Activated T-cell treated with anti-CD3 and anti-CD28 coated beads, Interleukin-2, amount 50 U/mL, for 72 hours (primary cell): ENCODE results near the gene GRID1. TPM values are rescaled to one million over a fixed set of nuclear protein-coding genes. Genes with fewer than 3 reads are reported as not detected.

Source experiments
- ATAC-seq, 2 donors: fragments of 150-1000 bp; cut with Tn5 transposase; replicated peaks in 1 of 2; 2 replicates each; pipeline ENCODE4 v1.10.0; 2021; ENCODE audit warnings: moderate library complexity in 2 of 2, mild to moderate bottlenecking in 1 of 2
- DNase-seq, 2 donors: peaks; one replicate each; pipeline ENCODE4 v3.0.0; 2021 to 2022; ENCODE audit warnings: mixed read lengths in 1 of 2
- H3K27ac Mint-ChIP-seq: one replicate; pipeline ENCODE4 v1.8.0; 2022; ENCODE audit warnings: mild to moderate bottlenecking, moderate library complexity, mixed read lengths
- H3K27me3 Mint-ChIP-seq: one replicate; pipeline ENCODE4 v1.8.0; 2022; ENCODE audit warnings: low read depth, mixed read lengths
- H3K36me3 Mint-ChIP-seq, 2 donors: one replicate each; pipeline ENCODE4 v1.8.0; 2022; ENCODE audit warnings: mixed read lengths in 2 of 2, mild to moderate bottlenecking in 1 of 2; ENCODE audit not compliant: insufficient read depth in 2 of 2
- H3K4me1 Mint-ChIP-seq: one replicate; pipeline ENCODE4 v1.8.0; 2022; ENCODE audit warnings: low read depth, mixed read lengths
- H3K4me3 Mint-ChIP-seq, 2 donors: one replicate each; pipeline ENCODE4 v1.8.0; 2022; ENCODE audit warnings: mild to moderate bottlenecking in 2 of 2, mixed read lengths in 2 of 2, moderate library complexity in 2 of 2
- H3K9me3 Mint-ChIP-seq, 2 donors: one replicate each; pipeline ENCODE4 v1.8.0; 2022; ENCODE audit warnings: mixed read lengths in 2 of 2
- total RNA-seq, 2 donors: library from RNA; stranded (reverse); gene quantifications; one replicate each; pipeline ENCODE4 v1.2.3, GENCODE V29; 2022

GRID1 gene
- total RNA-seq, 2 donors from 2014 or later, result not detected

DNA sequence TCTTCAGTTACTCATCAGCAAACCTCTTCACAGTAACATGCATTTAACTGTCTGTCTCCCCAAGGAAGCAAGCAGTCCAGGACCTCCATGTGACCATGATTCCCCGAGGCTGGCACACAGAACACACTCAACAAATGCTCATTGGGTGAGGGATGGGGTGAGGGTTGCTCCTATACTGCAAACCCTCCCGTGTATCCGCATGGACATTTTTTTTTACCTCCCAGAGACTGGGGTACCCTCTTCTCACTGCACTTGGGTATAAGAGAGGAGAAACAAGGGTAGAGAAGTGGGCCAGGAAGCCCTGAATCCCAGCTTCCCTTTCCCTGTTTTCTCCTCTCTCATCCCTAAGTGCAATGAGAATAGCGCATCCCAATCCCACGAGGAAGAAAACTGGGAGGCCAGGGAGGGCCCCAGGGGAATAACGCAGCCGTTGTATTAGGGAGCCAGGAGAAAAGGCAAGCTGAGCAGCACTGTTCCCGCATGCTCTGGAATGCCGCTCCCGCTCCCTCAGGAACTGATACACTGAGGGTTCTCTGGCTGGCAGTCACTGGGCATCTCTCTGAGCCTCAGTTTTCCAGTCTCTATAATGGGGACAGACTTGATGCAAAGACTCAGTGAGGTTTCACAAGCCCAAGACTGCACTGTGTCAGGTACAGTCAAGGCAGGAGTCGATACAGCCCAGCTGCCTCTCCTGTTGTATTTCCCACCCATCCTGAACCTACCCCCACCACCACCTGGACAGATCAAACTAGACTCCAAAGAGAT, 134.6 kb downstream of the GRID1 start:
- Mint-ChIP-seq H3K9me3 (no peaks in the 10 kb centered on the region), H3K27me3 (peaks cover 8% of the 10 kb centered on the region), H3K4me3 (no peak overlapping the region), H3K4me1 (no peaks in the 10 kb centered on the region), H3K27ac (no peak overlapping the region), H3K36me3 (no peaks in the 10 kb centered on the region)
- DNase-seq (no peak), ATAC-seq (no peak)

DNA sequence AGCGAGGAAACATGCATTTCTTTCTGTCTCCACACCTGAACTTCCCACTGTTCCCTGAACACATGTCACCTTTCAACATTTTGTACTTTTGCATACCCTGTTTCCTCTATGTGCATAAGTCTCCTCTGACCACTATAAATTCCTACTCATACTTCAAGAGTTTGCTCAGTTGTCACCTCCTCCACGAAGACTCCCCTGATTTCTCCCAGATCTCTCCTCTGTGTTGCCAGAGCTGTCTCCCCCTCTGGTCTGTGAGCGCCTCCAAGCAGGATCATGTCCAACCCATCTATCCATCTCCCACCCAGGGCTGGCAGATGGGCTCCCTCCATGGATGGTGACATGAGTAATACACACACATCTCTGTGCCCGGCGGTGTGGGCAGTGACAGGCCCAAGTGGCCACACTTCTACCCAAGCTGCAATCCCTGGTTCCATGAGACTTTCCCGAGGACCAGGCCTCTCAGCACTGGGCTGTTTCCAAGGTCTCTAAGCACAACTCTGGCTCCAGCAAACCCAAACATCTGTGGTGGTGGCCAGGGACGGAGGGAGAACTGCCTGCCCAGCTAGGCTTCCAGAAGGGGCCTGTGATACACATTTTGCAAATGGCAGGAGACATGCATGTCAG, 135.9 kb downstream of the GRID1 start:
- ATAC-seq, result no peak
- Mint-ChIP-seq H3K4me3 (no peak overlapping the region), H3K27ac (no peak overlapping the region), H3K4me1 (no peaks in the 10 kb centered on the region), H3K9me3 (no peaks in the 10 kb centered on the region), H3K36me3 (no peaks in the 10 kb centered on the region), H3K27me3 (peaks cover 7% of the 10 kb centered on the region)
- DNase-seq, result no peak

DNA sequence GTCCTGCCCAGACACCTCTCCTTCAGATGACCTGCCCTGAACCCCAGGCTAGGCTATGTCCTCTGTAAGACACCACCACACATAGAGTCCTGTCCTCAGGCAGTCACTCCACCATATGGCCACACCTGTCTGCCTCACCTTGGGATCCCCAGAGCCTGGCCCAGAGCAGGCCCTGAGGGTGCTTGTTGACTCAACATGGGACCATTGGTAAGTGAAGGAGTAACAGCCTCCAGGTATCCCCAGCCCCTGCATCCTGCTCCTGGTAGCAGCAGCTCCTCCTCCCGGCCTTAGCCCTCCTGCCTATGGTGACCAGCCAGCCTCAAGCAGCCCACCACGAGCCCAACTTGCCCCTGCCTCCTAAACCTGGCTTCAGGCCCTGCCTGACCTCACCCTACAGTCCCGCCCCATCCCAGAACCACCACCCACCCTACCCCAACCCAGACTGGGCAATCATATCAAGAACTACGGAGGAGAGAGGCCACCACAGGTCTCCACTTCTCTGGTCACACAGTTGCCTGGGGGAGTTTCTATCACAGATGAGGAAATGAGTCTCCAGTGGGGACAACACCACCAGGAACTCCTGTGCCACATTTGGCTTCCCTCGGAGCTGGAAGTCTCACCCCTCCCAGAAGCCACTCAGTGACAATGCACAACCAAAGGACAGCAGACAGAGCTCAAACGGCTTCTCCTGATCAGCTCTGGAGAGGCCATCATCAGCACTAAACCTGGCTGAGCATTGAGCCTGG, 136.6 kb downstream of the GRID1 start:
- Mint-ChIP-seq H3K27ac (no peak overlapping the region), H3K36me3 (no peaks in the 10 kb centered on the region), H3K27me3 (peaks cover under 1% of the 10 kb centered on the region), H3K4me1 (no peaks in the 10 kb centered on the region), H3K9me3 (no peaks in the 10 kb centered on the region), H3K4me3 (no peak overlapping the region)
- ATAC-seq, result no peak
- no peak for DNase-seq

DNA sequence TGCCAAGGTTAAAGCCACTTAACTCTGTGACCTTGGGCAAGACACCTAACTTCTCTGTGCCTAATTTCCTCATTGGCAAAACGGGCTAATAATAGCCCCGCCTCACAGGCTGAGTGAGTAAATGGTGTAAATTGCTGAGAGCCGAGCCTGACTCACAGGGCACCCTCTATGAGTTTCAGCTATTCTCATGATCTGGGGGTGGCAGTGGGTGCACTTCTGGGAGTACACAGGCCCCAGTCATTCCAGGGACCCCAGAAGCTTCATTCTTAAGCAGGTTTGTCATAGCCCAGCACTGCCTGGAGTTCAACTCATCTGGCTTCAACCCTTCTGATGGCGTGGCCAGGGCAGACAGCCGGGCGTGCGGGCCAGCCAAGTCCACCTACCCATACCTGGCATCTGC, 137.2 kb downstream of the GRID1 start:
- Mint-ChIP-seq H3K36me3 (no peaks in the 10 kb centered on the region), H3K27ac (no peak overlapping the region), H3K4me3 (no peak overlapping the region), H3K9me3 (no peaks in the 10 kb centered on the region), H3K4me1 (no peaks in the 10 kb centered on the region), H3K27me3 (no peaks in the 10 kb centered on the region)
- no peak for ATAC-seq
- no peak for DNase-seq

DNA sequence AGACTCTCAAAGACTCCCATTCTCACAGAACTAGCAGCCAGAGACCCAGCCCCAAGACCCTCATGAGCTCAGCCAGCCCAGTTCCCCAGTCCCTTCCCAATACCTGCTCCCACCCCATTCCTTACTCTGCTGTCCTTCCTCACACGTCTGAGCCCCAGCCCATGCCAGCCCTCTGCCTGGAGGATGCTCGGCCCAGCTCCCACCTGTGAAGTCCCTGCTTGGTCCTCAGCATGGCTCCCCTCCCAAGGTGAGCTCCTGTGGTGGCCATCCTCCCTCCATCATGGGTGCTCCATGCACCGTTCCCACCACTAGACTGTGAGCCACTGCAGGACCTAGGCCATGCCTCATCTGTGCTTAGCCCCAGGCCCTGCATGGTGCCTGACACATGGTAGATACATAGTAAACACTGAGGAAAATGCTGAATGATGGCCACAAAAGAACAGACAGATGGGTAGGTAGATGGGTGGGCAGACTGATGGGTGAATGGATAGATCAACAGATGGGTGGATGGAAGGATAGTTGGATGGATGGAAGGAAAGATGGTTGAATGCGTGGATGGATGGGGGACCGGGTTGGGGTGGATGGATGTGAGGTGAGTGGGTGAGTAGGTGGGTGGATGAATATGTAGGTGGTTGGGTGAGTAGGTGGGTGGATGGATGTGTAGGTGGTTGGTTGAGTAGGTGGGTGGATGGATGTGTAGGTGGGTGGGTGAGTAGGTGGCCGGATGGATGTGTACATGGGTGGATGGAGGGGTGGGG, 138.9 kb downstream of the GRID1 start:
- no peak for ATAC-seq
- Mint-ChIP-seq H3K27ac (no peak overlapping the region), H3K9me3 (no peaks in the 10 kb centered on the region), H3K4me1 (no peaks in the 10 kb centered on the region), H3K4me3 (no peak overlapping the region), H3K36me3 (no peaks in the 10 kb centered on the region), H3K27me3 (no peaks in the 10 kb centered on the region)
- no peak for DNase-seq

DNA sequence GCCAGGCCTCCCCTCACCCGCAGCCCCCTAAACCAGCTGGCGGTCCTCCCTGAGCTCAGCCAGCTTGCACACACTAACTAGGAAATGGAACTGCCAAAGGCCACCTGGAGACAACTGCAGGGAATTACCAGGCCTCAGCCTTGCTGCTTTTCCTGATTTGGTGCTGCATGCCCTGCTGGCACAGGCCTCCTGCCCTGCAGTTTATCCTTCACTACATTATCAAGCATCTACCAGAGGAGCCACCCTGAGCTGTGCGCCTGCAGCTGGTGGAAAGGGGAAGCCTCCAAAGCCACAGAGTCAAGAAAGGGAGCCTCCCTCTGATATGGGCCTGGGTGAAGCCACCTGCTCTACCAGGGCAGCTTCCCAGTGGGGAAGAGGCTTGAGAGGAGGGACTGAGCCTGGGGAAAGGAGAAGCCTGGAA, 139.8 kb downstream of the GRID1 start:
- Mint-ChIP-seq H3K36me3 (no peaks in the 10 kb centered on the region), H3K27ac (no peak overlapping the region), H3K4me1 (no peaks in the 10 kb centered on the region), H3K9me3 (no peaks in the 10 kb centered on the region), H3K4me3 (no peak overlapping the region), H3K27me3 (no peaks in the 10 kb centered on the region)
- no peak for ATAC-seq
- no peak for DNase-seq

DNA sequence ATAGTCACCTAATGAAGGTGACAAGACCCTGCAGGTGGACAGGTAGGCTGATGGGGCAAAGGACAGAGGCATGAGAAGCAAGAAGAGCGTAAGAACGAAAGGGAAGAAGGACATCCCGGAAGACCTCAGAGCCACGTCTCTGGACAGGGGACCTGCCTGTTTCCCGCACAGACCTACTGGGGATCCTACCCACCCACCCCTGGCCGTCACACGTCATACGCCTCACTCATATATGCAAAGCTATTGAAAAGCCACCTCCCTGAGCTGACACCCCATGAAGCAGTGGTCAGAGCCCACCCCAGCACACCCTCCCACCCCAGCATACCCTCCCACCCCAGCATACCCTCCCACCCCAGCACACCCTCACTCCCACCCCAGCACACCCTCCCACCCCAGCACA, 140.6 kb downstream of the GRID1 start:
- no peaks in the 10 kb centered on the region for H3K4me1 Mint-ChIP-seq
- no peaks in the 10 kb centered on the region for H3K36me3 Mint-ChIP-seq
- no peaks in the 10 kb centered on the region for H3K27me3 Mint-ChIP-seq
- H3K9me3 Mint-ChIP-seq, result no peaks in the 10 kb centered on the region
- ATAC-seq, result no peak
- no peak overlapping the region for H3K4me3 Mint-ChIP-seq
- H3K27ac Mint-ChIP-seq, result no peak overlapping the region
- DNase-seq, result no peak

DNA sequence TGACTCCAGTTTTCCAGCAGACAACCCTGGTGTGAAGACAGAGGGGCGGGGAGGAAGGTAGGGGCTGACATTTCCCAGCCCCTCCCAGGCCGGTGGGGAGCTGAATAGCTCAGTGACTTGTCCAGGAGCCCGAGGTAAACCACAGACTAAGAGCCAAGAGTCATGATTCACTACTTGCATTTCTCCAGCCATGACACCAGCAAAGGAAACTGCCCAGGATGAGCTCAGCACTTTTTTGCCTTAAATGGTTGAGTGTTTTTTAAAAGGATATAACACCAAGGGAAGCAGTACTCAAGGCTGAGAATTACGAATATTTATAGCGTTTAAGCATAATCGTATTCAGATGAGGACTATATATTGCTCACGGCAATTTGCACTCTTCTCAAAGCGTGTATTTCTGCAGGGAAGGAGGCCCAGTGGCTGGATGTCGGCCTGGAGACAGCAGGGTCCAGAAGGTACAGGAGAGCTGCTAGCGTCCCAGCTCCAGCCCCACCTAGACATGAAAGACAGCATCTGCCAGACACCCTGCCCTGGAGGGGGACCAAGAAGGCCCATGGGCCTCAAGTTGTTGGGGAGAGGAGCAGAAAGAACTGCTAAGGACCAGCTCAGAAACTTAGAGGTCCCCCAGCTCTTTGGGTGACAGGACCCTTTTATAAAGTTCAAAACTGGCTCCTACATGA, 141.4 kb downstream of the GRID1 start:
- Mint-ChIP-seq H3K4me3 (no peak overlapping the region), H3K4me1 (no peaks in the 10 kb centered on the region), H3K27me3 (no peaks in the 10 kb centered on the region), H3K36me3 (no peaks in the 10 kb centered on the region), H3K27ac (no peak overlapping the region), H3K9me3 (no peaks in the 10 kb centered on the region)
- DNase-seq (no peak), ATAC-seq (no peak)

DNA sequence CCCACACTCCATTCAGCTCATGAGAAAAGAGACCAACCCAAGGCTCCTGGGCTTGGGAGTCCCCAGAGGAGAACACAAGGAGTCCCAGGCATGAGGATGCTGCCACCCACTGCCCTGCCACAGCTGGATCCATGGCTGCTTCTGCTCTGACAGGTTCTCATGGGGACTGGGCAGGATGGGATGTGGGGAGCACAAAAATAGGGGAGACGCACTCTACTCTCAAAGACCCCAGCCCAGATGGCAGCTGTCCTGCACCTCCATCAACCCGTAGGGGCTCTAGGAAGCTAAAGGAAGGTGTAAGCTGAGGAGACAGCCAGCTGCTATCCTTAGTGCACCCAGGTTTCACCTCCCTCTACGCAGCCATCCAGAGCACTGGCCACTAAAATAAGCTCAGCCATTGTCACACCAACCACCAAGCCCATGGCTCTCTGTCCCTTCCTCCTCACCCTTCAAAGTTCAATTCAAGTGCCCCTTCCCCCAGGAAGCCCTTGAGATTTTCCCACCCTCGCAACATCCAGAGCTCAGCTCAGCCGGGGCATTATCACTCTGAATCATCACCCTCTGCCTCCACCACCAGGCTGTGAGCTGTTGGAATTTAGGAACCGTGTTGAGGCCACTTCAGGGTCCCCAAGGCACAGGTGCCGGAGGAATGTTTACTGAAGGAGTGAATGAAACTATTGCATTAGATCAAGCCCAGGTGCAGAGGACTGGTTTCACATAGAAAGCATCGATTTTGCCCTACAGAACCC, 142.1 kb downstream of the GRID1 start:
- H3K27me3 Mint-ChIP-seq, result no peaks in the 10 kb centered on the region
- ATAC-seq (no peak), DNase-seq (no peak)
- no peaks in the 10 kb centered on the region for H3K9me3 Mint-ChIP-seq
- no peaks in the 10 kb centered on the region for H3K36me3 Mint-ChIP-seq
- no peak overlapping the region for H3K27ac Mint-ChIP-seq
- H3K4me1 Mint-ChIP-seq, result no peaks in the 10 kb centered on the region
- no peak overlapping the region for H3K4me3 Mint-ChIP-seq

DNA sequence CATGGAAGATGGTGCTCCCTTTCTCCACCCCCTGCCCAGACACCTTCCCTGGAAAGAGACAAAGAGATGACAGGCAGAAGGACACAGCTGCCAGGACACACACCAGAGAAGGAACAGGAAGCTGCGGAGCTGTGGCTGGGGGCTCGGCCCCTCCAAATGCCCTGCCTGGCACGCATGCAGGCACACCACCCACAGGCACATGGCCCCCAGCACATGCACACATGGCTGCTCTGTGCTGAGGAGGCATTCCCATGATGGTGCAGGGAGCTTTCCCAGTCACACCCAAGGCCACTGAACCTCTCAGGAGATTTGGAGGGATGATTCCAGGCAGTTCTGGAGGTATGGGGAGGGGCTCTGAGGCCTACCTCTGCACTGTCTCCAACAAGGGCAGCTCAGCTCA, 143.3 kb downstream of the GRID1 start:
- Mint-ChIP-seq H3K27me3 (no peaks in the 10 kb centered on the region), H3K9me3 (no peaks in the 10 kb centered on the region), H3K36me3 (no peaks in the 10 kb centered on the region), H3K27ac (no peak overlapping the region), H3K4me3 (no peak overlapping the region), H3K4me1 (no peaks in the 10 kb centered on the region)
- DNase-seq (no peak), ATAC-seq (no peak)

DNA sequence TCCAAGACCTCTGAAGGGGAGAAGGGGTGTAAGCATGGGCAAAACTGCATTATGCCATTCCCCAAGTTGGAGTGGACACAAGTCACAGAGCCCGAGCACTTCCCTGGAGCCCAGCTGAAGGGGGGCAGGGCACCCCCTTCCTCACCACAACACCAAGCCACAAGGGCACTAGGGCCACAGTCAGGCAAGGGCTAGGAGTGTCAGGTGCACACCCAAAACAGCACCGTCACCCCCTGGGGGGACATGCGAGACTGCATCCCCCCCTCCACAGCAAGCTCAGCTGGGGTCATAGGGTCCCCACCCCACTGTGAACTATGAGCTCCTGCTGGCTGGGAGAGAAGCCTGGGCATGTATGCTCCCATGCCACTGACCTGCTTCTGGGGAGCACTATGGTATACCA, 143.9 kb downstream of the GRID1 start:
- Mint-ChIP-seq H3K27me3 (no peaks in the 10 kb centered on the region), H3K4me1 (no peaks in the 10 kb centered on the region), H3K36me3 (no peaks in the 10 kb centered on the region), H3K9me3 (no peaks in the 10 kb centered on the region), H3K4me3 (no peak overlapping the region), H3K27ac (no peak overlapping the region)
- DNase-seq (no peak), ATAC-seq (no peak)

DNA sequence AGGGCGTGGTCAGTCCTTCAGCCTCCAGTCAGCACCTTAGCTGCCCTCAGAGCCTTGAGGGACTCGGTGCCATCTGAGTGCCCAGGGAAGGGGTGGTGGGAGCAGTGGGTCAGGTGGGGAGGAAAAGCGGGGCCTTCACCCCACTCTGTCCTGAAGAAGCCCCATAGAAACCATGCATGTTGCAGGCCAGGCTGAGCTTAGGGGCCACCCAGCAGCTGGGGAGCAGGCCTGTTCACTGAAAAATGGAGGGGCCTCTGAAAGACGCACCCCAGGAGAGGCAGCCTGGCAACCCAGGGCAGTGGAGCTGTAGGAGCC, 144.3 kb downstream of the GRID1 start:
- H3K9me3 Mint-ChIP-seq, result no peaks in the 10 kb centered on the region
- no peaks in the 10 kb centered on the region for H3K36me3 Mint-ChIP-seq
- no peaks in the 10 kb centered on the region for H3K27me3 Mint-ChIP-seq
- ATAC-seq (no peak), DNase-seq (no peak)
- H3K4me3 Mint-ChIP-seq, result no peak overlapping the region
- no peak overlapping the region for H3K27ac Mint-ChIP-seq
- no peaks in the 10 kb centered on the region for H3K4me1 Mint-ChIP-seq
